Measurements from ENCODE around the gene PDE3A.

The PDE3A gene

DNA sequence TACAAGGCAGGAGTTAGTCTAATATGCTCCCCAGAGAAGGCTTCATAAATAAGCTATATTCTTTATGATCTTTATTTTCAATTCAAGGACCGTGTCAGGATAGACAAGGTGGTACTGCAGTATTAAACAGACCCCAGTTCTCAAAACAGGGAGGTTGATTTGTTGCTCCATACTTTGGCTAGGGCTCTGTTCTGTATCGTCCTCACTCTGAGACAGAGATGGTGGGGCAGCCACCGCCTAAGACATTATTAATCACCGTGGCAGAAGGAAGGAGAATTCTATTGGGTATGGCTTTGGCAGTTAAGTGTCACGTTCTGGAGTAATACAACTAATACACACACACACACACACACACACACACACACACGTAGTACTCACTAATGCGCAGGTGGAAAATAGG, 209.8 kb downstream of the PDE3A start:
- TF ChIP-seq, protein P1, sequence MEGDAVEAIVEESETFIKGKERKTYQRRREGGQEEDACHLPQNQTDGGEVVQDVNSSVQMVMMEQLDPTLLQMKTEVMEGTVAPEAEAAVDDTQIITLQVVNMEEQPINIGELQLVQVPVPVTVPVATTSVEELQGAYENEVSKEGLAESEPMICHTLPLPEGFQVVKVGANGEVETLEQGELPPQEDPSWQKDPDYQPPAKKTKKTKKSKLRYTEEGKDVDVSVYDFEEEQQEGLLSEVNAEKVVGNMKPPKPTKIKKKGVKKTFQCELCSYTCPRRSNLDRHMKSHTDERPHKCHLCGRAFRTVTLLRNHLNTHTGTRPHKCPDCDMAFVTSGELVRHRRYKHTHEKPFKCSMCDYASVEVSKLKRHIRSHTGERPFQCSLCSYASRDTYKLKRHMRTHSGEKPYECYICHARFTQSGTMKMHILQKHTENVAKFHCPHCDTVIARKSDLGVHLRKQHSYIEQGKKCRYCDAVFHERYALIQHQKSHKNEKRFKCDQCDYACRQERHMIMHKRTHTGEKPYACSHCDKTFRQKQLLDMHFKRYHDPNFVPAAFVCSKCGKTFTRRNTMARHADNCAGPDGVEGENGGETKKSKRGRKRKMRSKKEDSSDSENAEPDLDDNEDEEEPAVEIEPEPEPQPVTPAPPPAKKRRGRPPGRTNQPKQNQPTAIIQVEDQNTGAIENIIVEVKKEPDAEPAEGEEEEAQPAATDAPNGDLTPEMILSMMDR (IDR thresholded peaks at IDR 0.05; ENCODE audit: low read length, missing control alignments): no peak
- DNase-seq (ENCODE audit: low read depth): no peak
- H3K4me3 ChIP-seq (replicated peaks; ENCODE audit: low read depth, low read length): no peak overlapping the region

DNA sequence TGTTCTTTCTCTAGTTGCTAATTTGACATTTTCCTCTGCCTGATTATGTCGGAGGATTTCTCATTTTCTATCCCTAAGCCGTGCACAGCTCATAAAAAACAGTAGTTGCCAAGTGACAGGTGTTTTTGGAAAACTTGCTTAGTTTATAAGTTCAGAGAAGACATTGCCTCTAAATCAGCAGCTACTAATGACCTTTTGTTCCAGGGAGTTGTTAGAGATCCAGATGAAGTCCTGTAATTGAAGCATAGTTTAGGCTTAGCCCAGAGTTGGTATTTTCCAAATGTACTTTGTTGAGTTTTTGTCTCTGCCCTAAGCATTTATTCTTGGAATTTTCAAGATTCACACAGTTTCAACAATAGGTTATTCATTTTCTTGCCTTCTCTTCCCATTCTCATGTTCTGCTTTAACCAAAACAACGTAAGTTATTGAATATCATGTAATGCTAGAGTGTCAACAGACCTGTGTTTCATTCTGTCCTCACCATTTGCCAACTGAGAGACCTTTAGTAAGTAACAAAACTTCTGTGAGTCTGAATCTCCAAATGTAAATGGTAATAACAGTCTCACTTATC, 216.8 kb downstream of the PDE3A start:
- no peak for DNase-seq (ENCODE audit: low read depth)
- no peak overlapping the region for H3K4me3 ChIP-seq (replicated peaks; ENCODE audit: low read depth, low read length)
- TF ChIP-seq, protein P1 (IDR thresholded peaks at IDR 0.05; ENCODE audit: low read length, missing control alignments): no peak

DNA sequence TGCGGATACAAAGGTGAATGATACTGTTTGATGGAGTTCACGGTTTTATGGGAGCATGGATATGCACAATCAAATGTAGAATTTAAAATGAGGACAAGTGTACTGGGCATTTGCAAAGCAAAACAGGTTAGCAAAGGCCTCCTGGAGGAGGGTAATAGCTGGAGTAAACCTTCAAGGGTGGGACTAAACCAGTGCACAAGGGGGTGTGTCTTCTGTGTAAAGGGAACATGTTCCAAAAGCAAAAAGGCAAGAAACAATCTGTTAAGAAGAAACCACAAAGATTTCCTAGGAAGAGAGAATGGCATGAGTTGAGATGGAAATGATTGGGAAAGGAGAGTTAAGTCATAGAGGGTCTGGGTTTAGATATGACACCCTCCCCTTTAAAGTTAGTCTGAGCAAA, 217.6 kb downstream of the PDE3A start:
- no peak for DNase-seq (ENCODE audit: low read depth)
- TF ChIP-seq, protein P1 (IDR thresholded peaks at IDR 0.05; ENCODE audit: low read length, missing control alignments): no peak
- H3K4me3 ChIP-seq (replicated peaks; ENCODE audit: low read depth, low read length): no peak overlapping the region

DNA sequence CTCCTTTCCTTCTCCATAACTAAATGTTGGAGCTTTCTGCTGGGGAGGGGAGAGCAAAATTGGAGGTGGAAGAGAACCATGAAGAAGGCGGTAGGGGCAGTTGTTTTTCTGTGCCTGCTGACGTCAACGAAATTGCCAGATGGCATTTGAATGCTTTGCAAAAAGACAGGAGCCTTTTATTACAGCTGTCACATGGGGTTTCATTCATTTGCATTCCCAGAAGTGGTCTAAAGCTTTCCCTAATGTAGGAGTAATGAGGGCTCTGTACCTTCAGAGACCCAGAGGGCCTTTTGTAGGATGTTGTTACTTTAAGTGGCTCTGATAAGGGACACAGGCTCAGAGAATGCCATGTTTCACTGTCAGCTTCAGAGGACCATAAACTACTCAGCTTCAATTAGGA, 219.7 kb downstream of the PDE3A start:
- DNase-seq (ENCODE audit: low read depth): no peak
- TF ChIP-seq, protein P1 (IDR thresholded peaks at IDR 0.05; ENCODE audit: low read length, missing control alignments): no peak
- H3K4me3 ChIP-seq (replicated peaks; ENCODE audit: low read depth, low read length): no peak overlapping the region

DNA sequence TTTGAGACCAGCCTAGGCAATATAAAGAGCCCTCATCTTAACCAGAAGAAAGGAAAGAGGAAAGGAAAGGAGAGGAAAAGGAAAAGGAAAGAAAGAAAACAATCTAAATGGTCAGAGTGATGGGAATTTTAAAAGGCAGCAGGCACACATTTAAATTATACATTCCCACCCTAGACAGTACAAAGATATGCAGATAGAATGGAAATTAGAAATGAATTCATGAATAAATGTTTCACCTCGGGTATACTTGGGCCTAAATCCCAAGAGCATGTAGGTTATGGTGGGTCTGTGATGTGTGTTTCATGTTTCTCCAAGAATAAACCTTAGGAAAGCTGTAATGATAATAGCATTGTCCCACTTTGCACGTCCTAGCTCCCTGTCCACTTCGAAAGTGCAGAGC, 222.2 kb downstream of the PDE3A start:
- TF ChIP-seq, protein P1 (IDR thresholded peaks at IDR 0.05; ENCODE audit: low read length, missing control alignments): no peak
- H3K4me3 ChIP-seq (replicated peaks; ENCODE audit: low read depth, low read length): no peak overlapping the region
- no peak for DNase-seq (ENCODE audit: low read depth)

DNA sequence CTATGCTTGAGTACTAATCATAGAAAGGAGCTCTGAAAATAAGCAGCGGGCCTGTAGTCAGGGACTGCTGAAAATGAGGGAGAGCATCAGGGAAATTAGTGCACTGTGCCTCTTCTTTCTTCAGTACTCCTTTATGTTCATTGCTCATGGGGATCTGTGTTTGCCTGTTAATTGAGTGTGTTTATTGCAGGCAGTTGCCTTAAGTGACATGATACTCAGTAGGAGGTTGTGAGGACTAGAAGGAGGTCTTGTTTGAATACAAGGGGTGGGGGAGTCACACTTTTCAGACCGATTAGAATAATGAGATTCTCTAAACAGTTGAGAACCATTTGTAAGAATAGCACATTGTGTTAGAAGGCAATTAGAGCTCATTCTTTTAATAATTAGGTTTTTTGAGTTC, 224.2 kb downstream of the PDE3A start:
- no peak for DNase-seq (ENCODE audit: low read depth)
- TF ChIP-seq, protein P1 (IDR thresholded peaks at IDR 0.05; ENCODE audit: low read length, missing control alignments): no peak
- no peak overlapping the region for H3K4me3 ChIP-seq (replicated peaks; ENCODE audit: low read depth, low read length)

DNA sequence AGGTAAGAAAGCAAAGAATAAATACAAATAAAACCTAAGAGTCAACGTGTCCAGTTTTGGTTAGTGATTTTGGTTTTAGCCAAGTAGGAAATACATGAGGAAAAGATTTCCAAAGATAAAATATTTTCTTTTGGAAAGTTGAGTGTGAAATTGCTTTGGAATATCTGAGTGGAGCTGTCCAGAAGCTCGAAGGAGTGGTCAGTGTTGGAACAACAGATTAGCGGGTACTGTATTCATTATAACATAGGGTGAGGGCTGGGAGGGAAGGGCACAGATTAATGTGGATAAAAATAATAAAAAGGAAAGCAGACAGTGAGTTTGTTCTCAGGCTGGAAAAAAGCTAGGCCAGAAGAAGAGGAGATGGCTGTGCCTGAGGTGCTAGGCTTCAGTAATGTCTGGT, 225.3 kb downstream of the PDE3A start:
- TF ChIP-seq, protein P1 (IDR thresholded peaks at IDR 0.05; ENCODE audit: low read length, missing control alignments): no peak
- no peak overlapping the region for H3K4me3 ChIP-seq (replicated peaks; ENCODE audit: low read depth, low read length)
- DNase-seq (ENCODE audit: low read depth): no peak

All from fibroblast of pulmonary artery (primary cell).